ENCODE data around the gene OR14C36.

DNA sequence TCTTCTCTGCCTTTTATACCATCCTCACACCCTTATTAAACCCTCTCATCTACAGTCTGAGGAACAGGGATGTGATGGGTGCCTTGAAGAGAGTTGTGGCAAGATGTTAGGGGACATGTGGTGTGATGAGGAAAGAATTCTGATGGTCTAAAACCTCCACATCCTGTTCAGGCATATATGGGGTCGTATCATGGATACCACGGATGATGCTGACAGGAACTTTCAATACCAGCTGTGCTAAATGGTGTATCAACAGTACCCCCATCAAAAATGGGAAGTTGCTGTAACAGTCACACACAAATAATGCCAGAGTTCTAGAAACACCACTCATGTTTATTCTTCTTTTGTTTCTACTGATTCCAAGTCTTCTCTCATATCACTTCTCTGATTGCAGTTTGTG lies 39.9 kb downstream of the OR14C36 start:
- TF ChIP-seq, protein P1, sequence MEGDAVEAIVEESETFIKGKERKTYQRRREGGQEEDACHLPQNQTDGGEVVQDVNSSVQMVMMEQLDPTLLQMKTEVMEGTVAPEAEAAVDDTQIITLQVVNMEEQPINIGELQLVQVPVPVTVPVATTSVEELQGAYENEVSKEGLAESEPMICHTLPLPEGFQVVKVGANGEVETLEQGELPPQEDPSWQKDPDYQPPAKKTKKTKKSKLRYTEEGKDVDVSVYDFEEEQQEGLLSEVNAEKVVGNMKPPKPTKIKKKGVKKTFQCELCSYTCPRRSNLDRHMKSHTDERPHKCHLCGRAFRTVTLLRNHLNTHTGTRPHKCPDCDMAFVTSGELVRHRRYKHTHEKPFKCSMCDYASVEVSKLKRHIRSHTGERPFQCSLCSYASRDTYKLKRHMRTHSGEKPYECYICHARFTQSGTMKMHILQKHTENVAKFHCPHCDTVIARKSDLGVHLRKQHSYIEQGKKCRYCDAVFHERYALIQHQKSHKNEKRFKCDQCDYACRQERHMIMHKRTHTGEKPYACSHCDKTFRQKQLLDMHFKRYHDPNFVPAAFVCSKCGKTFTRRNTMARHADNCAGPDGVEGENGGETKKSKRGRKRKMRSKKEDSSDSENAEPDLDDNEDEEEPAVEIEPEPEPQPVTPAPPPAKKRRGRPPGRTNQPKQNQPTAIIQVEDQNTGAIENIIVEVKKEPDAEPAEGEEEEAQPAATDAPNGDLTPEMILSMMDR (conservative IDR thresholded peaks at IDR 0.05; ENCODE audit: low read length) = no peak
- no peak for TF ChIP-seq EZH2phosphoT487 (IDR thresholded peaks at IDR 0.05; ENCODE audit: borderline replicate concordance)

Data from Loucy (cell line).